NCI-H510A treated with DMSO at 0.1 percent for 48 hours (cell line): ENCODE results near the gene TBL3.

Source experiments
- DNase-seq: peaks from one replicate; lab custom pipeline; 2025; lab: John Stamatoyannopoulos, UW

Gene TBL3

GRCh38 chr16:2019518-2019920, 47.7 kb downstream of the TBL3 start, which contains the start of gene NPW:
TSS of gene NPW (plus strand) at chr16:2019785.
- DNase-seq, result no peak

- no peak for DNase-seq
Observed at GRCh38 chr16:2019921-2020831, 48.3 kb downstream of the TBL3 start.

- DNase-seq, result no peak
Observed at GRCh38 chr16:2022723-2023091, 50.9 kb downstream of the TBL3 start.

- peak; percentile 70 for DNase-seq
Observed at GRCh38 chr16:2023092-2024031, 51.5 kb downstream of the TBL3 start.

- DNase-seq, result no peak
Observed at GRCh38 chr16:2024032-2024420, 52.2 kb downstream of the TBL3 start.

GRCh38 chr16:2025251-2025650, 53.4 kb downstream of the TBL3 start:
- DNase-seq, result no peak

GRCh38 chr16:2025878-2026460, 54.1 kb downstream of the TBL3 start:
- no peak for DNase-seq

GRCh38 chr16:2026461-2027023, 54.7 kb downstream of the TBL3 start, which contains the start of gene NHERF2:
TSS of gene NHERF2 (plus strand) at chr16:2026902. CDS start at chr16:2027006, 104 bp downstream.
- no peak for DNase-seq

- DNase-seq, result no peak
Observed at GRCh38 chr16:2027024-2028010, 55.5 kb downstream of the TBL3 start.

GRCh38 chr16:2028146-2028545, 56.3 kb downstream of the TBL3 start:
- no peak for DNase-seq

GRCh38 chr16:2028620-2029220, 56.9 kb downstream of the TBL3 start:
- DNase-seq, result no peak

- DNase-seq, result no peak
Observed at GRCh38 chr16:2029350-2029749, 57.5 kb downstream of the TBL3 start.

- no peak for DNase-seq
Observed at GRCh38 chr16:2030036-2030435, 58.2 kb downstream of the TBL3 start.

- DNase-seq, result no peak
Observed at GRCh38 chr16:2031081-2031577, 59.3 kb downstream of the TBL3 start.
